IPS-NIHi7 (cell line): ENCODE results near the gene ARID1B.

Source experiments
- DNase-seq: peaks from one replicate; pipeline ENCODE4 v3.0.0; 2012; ENCODE audit warnings: mixed read lengths; ENCODE audit errors: extremely low spot score

ARID1B gene

DNA sequence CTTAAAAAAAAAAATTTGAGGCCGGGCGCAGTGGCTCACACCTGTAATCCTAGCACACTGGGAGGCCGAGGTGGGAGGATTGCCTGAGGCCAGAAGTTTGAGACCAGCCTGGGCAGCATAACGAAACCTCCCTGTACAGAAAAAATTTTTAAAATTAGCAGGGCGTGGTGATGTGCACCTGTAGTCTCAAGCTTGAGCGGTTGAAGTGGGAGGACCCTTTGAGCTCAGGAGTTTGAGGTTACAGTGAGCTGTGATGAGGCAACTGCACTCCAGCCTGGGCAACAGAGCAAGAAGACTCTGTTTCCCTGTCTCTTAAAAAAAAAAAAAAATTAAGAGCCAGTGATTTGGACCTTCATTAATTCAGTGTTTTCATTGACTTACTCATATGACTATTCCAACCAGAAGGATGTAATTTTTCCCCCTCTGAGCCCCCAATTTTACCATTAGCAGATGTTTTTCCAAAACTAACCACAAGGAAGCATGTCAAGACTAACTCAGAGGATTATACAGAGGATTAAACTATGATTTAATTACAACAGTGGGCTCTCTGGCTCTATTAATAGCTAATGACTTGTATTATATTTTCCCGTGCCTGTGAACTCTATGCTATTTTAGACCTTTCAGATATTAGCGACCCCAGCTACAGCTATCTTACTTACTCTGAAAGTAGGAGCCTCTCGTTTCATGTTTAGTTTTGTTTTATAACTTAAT, 75.1 kb downstream of the ARID1B start:
- no peak for DNase-seq

GRCh38 chr6:156852858-156853216, 75.7 kb downstream of the ARID1B start:
- DNase-seq = peak; percentile 45

- no peak for DNase-seq
These were observed 76.6 kb downstream of the ARID1B start for GRCh38 chr6:156853733-156854132.

DNA sequence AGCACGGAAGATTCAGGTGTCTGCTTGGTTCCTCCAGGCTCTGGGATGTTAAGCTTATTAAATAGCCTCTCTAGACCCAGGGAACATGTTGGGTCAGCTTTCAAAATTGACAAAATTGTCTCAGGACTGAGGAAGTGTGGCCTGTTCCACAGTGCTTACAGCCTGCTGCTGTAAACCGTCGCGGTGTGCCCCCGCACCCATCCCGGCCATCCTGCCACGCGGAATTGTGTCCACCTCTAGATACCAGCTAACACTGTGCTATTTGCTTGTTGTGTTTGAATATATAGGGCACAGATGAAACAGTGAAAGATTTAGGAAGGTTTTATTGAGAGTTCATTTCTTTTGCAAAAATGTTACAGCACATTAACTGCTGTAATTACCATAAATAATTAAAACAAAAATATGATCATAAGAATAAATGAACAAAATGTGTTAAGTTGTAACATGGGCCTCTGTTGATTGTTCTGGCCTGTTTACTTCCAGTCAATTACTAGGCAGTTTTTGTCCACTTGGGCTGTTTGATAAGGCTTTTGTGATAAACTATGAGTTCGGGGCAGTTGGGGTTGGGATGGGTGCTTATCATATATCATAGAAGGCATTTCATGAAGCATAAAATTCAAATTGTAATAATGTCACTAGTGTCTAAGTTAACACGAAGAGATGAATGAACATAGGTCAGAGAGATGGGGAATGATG, 77.4 kb downstream of the ARID1B start:
- DNase-seq = no peak

DNA sequence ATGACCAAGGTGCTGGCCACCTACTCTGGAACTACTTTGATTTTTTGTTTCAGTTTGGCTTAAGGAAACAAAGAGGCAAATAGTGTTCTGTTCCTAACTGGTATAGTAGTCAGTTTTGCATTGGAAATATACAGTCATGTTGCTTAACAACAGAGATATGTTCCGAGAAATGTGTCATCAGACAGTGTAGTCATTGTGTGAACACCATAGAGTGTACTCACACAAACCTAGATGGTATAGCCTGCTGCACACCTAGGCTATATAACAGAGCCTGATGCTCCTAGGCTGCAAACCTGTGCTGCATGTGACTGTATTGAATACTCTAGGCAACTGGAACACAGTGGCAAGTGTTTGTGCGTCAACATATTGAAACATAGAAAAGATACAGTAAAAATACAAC, 80.4 kb downstream of the ARID1B start:
- DNase-seq = no peak

DNA sequence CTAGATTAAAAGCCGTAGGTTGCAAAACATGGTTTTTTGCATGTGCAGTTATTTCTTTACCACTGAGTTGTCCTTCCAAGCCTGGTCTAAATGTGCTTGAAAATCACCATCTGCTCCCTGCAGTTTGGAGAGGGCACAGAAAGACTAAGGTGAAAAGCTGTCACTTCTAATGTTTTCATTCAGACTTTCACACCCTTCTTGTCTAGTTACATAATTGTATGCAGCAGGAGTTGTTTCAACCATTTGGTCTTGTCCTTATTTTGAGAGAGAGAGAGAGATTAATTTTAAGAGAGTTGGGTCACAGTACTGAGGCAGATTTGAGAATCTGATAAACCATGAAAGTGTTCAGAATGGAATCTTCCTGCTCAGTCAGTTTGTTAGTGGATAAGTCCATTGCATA, 82.5 kb downstream of the ARID1B start:
- no peak for DNase-seq

DNA sequence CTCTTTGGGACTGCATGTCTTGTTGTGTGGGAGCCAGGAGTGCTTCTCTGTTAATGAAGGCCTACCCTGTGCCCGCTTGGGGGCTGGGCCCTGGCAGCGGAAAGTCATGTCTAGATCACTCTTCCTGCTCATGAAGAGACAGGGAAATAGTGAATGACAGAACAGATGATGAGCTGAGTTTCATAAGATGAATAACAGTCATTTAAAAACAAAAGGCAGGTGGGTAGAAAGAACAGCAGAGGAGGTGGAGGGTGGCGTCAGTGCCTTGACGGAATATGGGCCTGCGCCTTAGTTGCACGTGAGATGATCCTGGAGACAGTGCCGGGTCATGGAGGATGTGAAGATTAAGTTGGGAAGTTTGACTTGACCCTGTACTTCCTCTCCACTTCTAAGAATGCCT, 85.5 kb downstream of the ARID1B start:
- no peak for DNase-seq

GRCh38 chr6:156863504-156863903, 86.3 kb downstream of the ARID1B start:
- DNase-seq = no peak

DNA sequence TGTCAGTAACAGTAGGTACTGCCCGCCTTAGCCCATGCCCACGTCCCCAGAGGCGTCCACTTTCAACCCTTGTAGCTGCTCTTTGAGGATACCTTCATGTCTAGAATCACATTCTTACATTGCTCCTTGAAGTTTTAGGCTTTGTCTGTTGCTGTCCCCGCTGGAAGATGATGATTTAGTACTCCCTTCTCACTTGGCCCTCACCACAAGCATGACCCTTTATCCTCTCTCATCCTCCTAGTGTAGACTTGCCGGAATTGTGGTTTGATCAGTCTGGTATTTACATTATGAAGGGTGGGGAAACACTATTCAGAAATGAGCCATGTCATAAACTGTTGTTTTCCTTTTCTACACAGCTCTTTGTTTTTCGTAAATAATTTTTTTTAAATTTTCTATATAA, 87.4 kb downstream of the ARID1B start:
- no peak for DNase-seq

DNA sequence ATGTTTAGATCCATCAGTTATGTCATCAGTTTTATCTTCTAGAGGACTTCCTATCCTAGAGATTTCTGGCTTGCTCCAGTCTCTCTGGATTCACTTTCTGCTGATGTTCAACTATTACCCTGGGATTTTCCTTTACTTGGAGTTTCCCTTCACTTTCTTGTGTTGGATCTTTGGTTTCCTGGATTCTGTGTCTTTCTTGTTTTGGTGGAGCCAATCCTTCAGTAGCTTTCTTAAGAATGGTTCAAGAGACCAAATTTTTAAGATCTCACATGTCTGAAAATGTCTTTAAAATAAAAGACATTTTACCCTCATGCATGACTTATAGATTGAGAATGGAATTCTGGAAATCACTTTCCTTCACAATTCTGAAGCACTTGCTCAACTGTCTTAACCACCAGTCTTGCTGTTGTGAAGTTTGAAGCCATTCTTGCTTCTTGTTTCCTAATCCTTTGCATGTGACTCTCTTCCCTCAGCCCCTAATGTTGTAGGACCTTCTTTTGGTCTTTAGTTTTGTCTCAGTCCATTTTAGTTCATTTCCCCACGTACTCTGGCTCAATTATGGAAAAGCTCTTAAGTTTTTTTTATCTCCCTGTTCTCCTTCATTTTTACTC, 87.9 kb downstream of the ARID1B start:
- no peak for DNase-seq

GRCh38 chr6:156866220-156867015, 89.2 kb downstream of the ARID1B start:
- peak; percentile 48 for DNase-seq

DNA sequence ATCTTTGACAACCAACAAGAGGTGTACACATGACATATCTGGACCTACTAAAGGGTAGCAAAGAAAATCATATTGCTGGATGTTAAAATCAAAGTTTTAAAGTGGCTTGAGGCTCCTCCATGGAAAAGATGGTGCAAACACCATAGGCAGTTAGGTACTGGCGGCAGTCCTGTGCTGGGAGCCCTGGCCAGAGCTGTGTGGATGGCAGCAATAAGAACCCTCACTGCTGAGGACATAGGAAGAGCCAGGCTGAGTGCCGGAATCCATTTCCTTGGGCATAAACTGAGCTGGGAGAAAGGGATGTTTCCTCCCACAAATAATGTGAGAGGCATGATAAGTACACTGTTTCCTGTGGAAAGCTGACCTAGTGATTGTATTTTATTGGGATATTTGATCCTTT, 89.9 kb downstream of the ARID1B start:
- DNase-seq = no peak

GRCh38 chr6:156868385-156868784, 91.2 kb downstream of the ARID1B start:
- DNase-seq = no peak

GRCh38 chr6:156869980-156870398, 92.8 kb downstream of the ARID1B start:
- peak; percentile 54 for DNase-seq

- DNase-seq = no peak
These were observed 93.9 kb downstream of the ARID1B start for GRCh38 chr6:156870924-156871539.

- DNase-seq = no peak
These were observed 95.7 kb downstream of the ARID1B start for GRCh38 chr6:156872903-156873302.

DNA sequence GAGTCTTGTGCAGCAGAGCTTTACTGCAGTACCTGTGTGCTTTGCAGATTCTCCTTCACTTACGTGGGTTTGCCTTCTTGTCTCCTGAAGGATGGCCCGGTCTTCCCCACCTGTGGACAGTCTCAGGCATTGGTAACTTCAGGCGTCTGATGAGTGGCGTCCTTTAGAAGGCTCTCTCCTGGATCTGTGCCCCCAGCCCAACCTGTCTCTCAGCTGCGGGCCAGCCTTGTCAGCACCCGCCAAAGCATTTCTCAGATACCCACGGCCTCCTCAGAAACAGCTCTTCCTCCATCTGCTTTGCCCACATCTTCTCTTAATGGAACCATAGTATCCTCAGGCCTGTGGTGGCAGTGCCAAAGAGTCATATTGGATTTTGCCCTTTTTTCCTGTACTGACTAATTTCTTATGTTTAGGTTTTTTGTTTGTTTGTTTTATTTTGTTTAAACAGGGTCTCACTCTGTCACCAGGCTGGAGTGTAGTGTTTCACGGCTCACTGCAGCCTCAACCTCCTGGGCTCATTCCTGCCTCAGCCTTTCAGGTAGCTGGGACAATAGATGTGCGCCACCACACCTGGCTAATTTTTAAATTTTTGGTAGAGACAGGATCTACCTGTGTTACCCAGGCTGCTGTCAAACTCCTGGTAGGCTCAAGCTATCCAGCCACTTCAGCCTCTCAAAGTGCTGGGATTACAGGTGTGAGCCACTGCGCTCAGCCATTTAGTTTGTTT, 96.6 kb downstream of the ARID1B start:
- DNase-seq = no peak

GRCh38 chr6:156875062-156875461, 97.9 kb downstream of the ARID1B start:
- DNase-seq = no peak

- DNase-seq = peak; percentile 60
These were observed 99.1 kb downstream of the ARID1B start for GRCh38 chr6:156876302-156876701.

GRCh38 chr6:156877126-156877863, 100.1 kb downstream of the ARID1B start:
- DNase-seq = no peak
